WTC11 (cell line): Measurements from ENCODE around the gene C11orf21. TPM values are rescaled to one million over a fixed set of nuclear protein-coding genes. Genes with fewer than 3 reads are reported as not detected.

Experiments
- ATAC-seq: fragments of 200-7000 bp; cut with Tn5 transposase; 2 replicates; pipeline ENCODE4 v1.10.0; 2021; ENCODE audit warnings: mild to moderate bottlenecking, moderate library complexity
- CTCF ChIA-PET: fragments of 300-600 bp; sonication (Branson Sonifier 250); formaldehyde crosslinking; loops from one replicate; lab custom pipeline; 2021; ENCODE audit warnings: antibody characterized with exemption; lab: Charles Lee
- POLR2A ChIA-PET: fragments of 350-600 bp; sonication (Branson Sonifier 250); formaldehyde crosslinking; loops from one replicate; lab custom pipeline; 2021; ENCODE audit warnings: antibody characterized with exemption; lab: Charles Lee
- DNase-seq: peaks from one replicate; pipeline ENCODE4 v3.0.0; 2021; ENCODE audit warnings: low spot score
- H3K27ac Mint-ChIP-seq: 2 replicates; pipeline ENCODE4 v1.8.0; 2021; ENCODE audit warnings: mixed read lengths
- H3K27me3 Mint-ChIP-seq: 2 replicates; pipeline ENCODE4 v1.8.0; 2021; ENCODE audit warnings: low read depth, mild to moderate bottlenecking, moderate library complexity, mixed read lengths
- H3K36me3 Mint-ChIP-seq: 2 replicates; pipeline ENCODE4 v1.8.0; 2021; ENCODE audit warnings: mixed read lengths
- H3K4me1 Mint-ChIP-seq: 2 replicates; pipeline ENCODE4 v1.8.0; 2022; ENCODE audit warnings: mixed read lengths
- H3K4me3 Mint-ChIP-seq: 2 replicates; pipeline ENCODE4 v1.8.0; 2021; ENCODE audit warnings: mild to moderate bottlenecking, moderate library complexity, mixed read lengths
- H3K9me3 Mint-ChIP-seq: 2 replicates; pipeline ENCODE4 v1.8.0; 2021; ENCODE audit warnings: mixed read lengths
- CREM ChIP-seq: sonication (generic); formaldehyde crosslinking; IDR thresholded peaks from 2 replicates; pipeline ENCODE4 v1.8.1; 2022; ENCODE audit warnings: mild to moderate bottlenecking, missing genetic modification reagents, moderate library complexity
- E2F5 ChIP-seq: sonication (generic); formaldehyde crosslinking; IDR thresholded peaks from 2 replicates; pipeline ENCODE4 v1.8.1; 2022; ENCODE audit warnings: mild to moderate bottlenecking, moderate library complexity, missing genetic modification reagents
- ERG ChIP-seq: fragments of 250-450 bp; sonication (Bioruptor Pico); IDR thresholded peaks from 2 replicates; pipeline ENCODE4 v1.8.0; 2021; ENCODE audit warnings: mild to moderate bottlenecking
- ESRRA ChIP-seq: sonication (generic); formaldehyde crosslinking; IDR thresholded peaks from 2 replicates; pipeline ENCODE4 v1.8.1; 2022; ENCODE audit warnings: mild to moderate bottlenecking, missing genetic modification reagents, borderline replicate concordance
- FOXJ3 ChIP-seq: sonication (generic); formaldehyde crosslinking; IDR thresholded peaks from 2 replicates; pipeline ENCODE4 v1.9.0; 2021; ENCODE audit warnings: missing genetic modification reagents, mild to moderate bottlenecking, borderline replicate concordance
- FOXK1 ChIP-seq: sonication (generic); formaldehyde crosslinking; IDR thresholded peaks from 2 replicates; pipeline ENCODE4 v1.8.0; 2022; ENCODE audit warnings: mild to moderate bottlenecking, moderate library complexity, missing genetic modification reagents
- FOXP1 ChIP-seq: sonication (generic); formaldehyde crosslinking; IDR thresholded peaks from 2 replicates; pipeline ENCODE4 v1.8.0; 2022; ENCODE audit warnings: missing genetic modification reagents, mild to moderate bottlenecking, moderate library complexity, borderline replicate concordance
- GRHL2 ChIP-seq: fragments of 250-450 bp; sonication (Bioruptor Pico); IDR thresholded peaks from 2 replicates; pipeline ENCODE4 v1.8.0; 2022; ENCODE audit warnings: mild to moderate bottlenecking, moderate library complexity; ENCODE audit not compliant: insufficient replicate concordance, severe bottlenecking
- HMGA2 ChIP-seq: fragments of 250-450 bp; sonication (Bioruptor Pico); IDR thresholded peaks from 2 replicates; pipeline ENCODE4 v1.4.0; 2021; ENCODE audit warnings: mild to moderate bottlenecking, moderate library complexity
- IRF2 ChIP-seq: sonication (generic); formaldehyde crosslinking; IDR thresholded peaks from 2 replicates; pipeline ENCODE4 v1.8.0; 2022; ENCODE audit warnings: low read depth, missing genetic modification reagents, borderline replicate concordance
- JAZF1 ChIP-seq: fragments of 250-450 bp; sonication (Bioruptor Pico); IDR thresholded peaks from 2 replicates; pipeline ENCODE4 v1.9.0; 2021; ENCODE audit warnings: moderate library complexity, mild to moderate bottlenecking, inconsistent platforms
- KAT7 ChIP-seq: sonication (generic); formaldehyde crosslinking; IDR thresholded peaks from 2 replicates; pipeline ENCODE4 v1.8.1; 2023; ENCODE audit warnings: missing genetic modification reagents, mild to moderate bottlenecking, borderline replicate concordance
- NFYB ChIP-seq: sonication (generic); formaldehyde crosslinking; conservative IDR thresholded peaks from 2 replicates; pipeline ENCODE4 v1.8.0; 2022; ENCODE audit warnings: low read depth, missing genetic modification reagents
- NR1H2 ChIP-seq: sonication (generic); formaldehyde crosslinking; IDR thresholded peaks from 2 replicates; pipeline ENCODE4 v1.9.0; 2021; ENCODE audit warnings: mild to moderate bottlenecking, moderate library complexity, missing genetic modification reagents
- NR3C1 ChIP-seq: sonication (generic); formaldehyde crosslinking; conservative IDR thresholded peaks from 2 replicates; pipeline ENCODE4 v1.8.1; 2023; ENCODE audit warnings: low read depth, mild to moderate bottlenecking, missing genetic modification reagents
- RELA ChIP-seq: sonication (generic); formaldehyde crosslinking; IDR thresholded peaks from 2 replicates; pipeline ENCODE4 v1.8.1; 2022; ENCODE audit warnings: missing genetic modification reagents, mild to moderate bottlenecking, borderline replicate concordance
- SMAD3 ChIP-seq: sonication (generic); formaldehyde crosslinking; IDR thresholded peaks from 2 replicates; pipeline ENCODE4 v1.8.0; 2022; ENCODE audit warnings: missing genetic modification reagents, mild to moderate bottlenecking, borderline replicate concordance
- TCF7 ChIP-seq: sonication (generic); formaldehyde crosslinking; IDR thresholded peaks from 2 replicates; pipeline ENCODE4 v1.8.0; 2022; ENCODE audit warnings: mild to moderate bottlenecking, low read depth, missing genetic modification reagents, moderate library complexity
- TP53 ChIP-seq: sonication (generic); formaldehyde crosslinking; IDR thresholded peaks from 2 replicates; pipeline ENCODE4 v1.8.1; 2023; ENCODE audit warnings: mild to moderate bottlenecking, missing genetic modification reagents
- USF1 ChIP-seq: sonication (generic); formaldehyde crosslinking; IDR thresholded peaks from 2 replicates; pipeline ENCODE4 v1.8.0; 2022; ENCODE audit warnings: mild to moderate bottlenecking, missing genetic modification reagents
- ZNF232 ChIP-seq: sonication (generic); formaldehyde crosslinking; IDR thresholded peaks from 2 replicates; pipeline ENCODE4 v1.8.0; 2022; ENCODE audit warnings: mild to moderate bottlenecking, missing genetic modification reagents
- ZNF263 ChIP-seq: sonication (generic); formaldehyde crosslinking; IDR thresholded peaks from 2 replicates; pipeline ENCODE4 v1.8.1; 2022; ENCODE audit warnings: low read depth, mild to moderate bottlenecking, moderate library complexity, missing genetic modification reagents
- ZNF317 ChIP-seq: sonication (generic); formaldehyde crosslinking; IDR thresholded peaks from 2 replicates; pipeline ENCODE4 v1.8.1; 2023; ENCODE audit warnings: low read depth, mild to moderate bottlenecking, moderate library complexity, missing genetic modification reagents, borderline replicate concordance
- ZNF423 ChIP-seq: fragments of 250-450 bp; sonication (Bioruptor Pico); IDR thresholded peaks from 2 replicates; pipeline ENCODE4 v2.1.2; 2022; ENCODE audit warnings: mild to moderate bottlenecking, moderate library complexity
- ZNF671 ChIP-seq: fragments of 250-450 bp; sonication (Bioruptor Pico); IDR thresholded peaks from 2 replicates; pipeline ENCODE4 v1.8.0; 2021; ENCODE audit warnings: mild to moderate bottlenecking
- total RNA-seq: library from RNA; stranded (reverse); gene quantifications from 3 replicates; pipeline ENCODE4 v1.2.3, GENCODE V29; 2021
- TF ChIP-seq, protein P1 (sequence below): sonication (generic); formaldehyde crosslinking; IDR thresholded peaks from 2 replicates; pipeline ENCODE4 v1.8.1; 2023; ENCODE audit warnings: mild to moderate bottlenecking, moderate library complexity, missing genetic modification reagents
- TF ChIP-seq, protein P2 (sequence below): sonication (generic); formaldehyde crosslinking; IDR thresholded peaks from 2 replicates; pipeline ENCODE4 v1.8.0; 2022; ENCODE audit warnings: missing genetic modification reagents

C11orf21 gene
- total RNA-seq, 1 experiment from 2014 or later: 0.24 TPM

DNA sequence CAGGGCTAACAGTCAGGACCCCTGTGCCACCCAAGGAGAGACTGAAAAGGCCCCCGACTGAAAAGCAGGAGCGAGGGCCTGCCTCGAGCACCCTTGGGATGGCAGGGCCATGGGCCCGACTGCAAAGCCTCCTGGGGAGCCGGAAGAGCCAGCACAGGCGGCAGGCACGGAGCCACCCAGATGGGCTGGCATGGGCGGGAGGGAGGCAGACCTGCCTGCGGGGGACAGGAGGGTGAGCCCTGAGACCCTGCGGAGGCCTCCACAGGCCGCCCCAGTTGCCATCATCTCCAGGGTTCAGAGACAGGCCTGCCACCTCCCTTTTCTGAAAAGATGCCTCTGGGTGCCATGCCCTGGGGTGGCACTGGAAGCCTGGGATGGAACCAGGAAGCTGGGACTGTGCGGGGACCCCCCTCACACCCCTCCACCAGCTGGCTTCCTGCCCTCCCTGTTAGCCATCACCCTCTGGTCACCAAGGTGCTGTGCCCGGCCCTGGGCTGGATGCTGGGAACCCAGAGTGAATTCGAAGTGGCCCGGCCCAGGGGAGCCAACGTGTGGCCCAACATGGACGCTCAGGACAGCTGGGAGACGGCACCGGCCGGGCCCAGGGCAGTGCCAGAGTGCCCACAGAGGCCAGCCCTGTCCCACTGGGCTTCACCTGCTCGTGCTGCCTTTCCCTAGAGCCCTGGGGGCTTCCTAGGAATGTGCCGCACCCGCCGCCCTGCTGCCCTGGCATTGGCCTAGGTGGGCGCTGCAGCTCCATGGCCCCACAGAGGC, 13.9 kb upstream of the C11orf21 start:
- no peak for DNase-seq
- no peak overlapping the region for H3K27ac Mint-ChIP-seq
- no peaks in the 10 kb centered on the region for H3K4me1 Mint-ChIP-seq
- TF ChIP-seq ZNF317 (CRISPR knock-in tag) (no peak), ESRRA (CRISPR knock-in tag) (no peak), ZNF423 (no peak), ZNF263 (CRISPR knock-in tag) (no peak), FOXP1 (CRISPR knock-in tag) (no peak), E2F5 (CRISPR knock-in tag) (no peak), ZNF232 (CRISPR knock-in tag) (no peak), SMAD3 (CRISPR knock-in tag) (no peak), USF1 (no peak), TCF7 (CRISPR knock-in tag) (no peak), TP53 (CRISPR knock-in tag) (no peak), KAT7 (no peak), NR3C1 (CRISPR knock-in tag) (no peak), CREM (no peak), ZNF671 (no peak), IRF2 (no peak), NFYB (CRISPR knock-in tag) (no peak), ERG (CRISPR knock-in tag) (no peak), FOXK1 (CRISPR knock-in tag) (no peak), NR1H2 (CRISPR knock-in tag) (no peak)
- no peak overlapping the region for H3K4me3 Mint-ChIP-seq
- peaks cover 4% of the 10 kb centered on the region; the same call in 1 of the 2 replicates for H3K9me3 Mint-ChIP-seq
- H3K27me3 Mint-ChIP-seq: peaks cover 4% of the 10 kb centered on the region
- no peaks in the 10 kb centered on the region for H3K36me3 Mint-ChIP-seq
- ChIA-PET POLR2A (no interaction called here), CTCF (interaction anchor here (1.0 to 2.2 kb wide), 2 partner anchors 10 to 105 kb away, joined by 3 to 15 read pairs; no protein-coding TSS in a partner anchor)
- no peak for ATAC-seq

GRCh38 chr11:2314525-2315394, 13.0 kb upstream of the C11orf21 start:
- H3K4me1 Mint-ChIP-seq: no peaks in the 10 kb centered on the region
- no peak overlapping the region for H3K27ac Mint-ChIP-seq
- no peak overlapping the region for H3K4me3 Mint-ChIP-seq
- POLR2A ChIA-PET: interaction anchor here (1.1 kb wide), 1 partner anchor 62 kb away, joined by 3 read pairs; the partner anchor contains the start of gene CD81
- CTCF ChIA-PET: interaction anchor here (2.1 kb wide), 1 partner anchor 106 kb away, joined by 11 read pairs; no protein-coding TSS in a partner anchor
- H3K36me3 Mint-ChIP-seq: no peaks in the 10 kb centered on the region
- peaks cover 4% of the 10 kb centered on the region; the same call in 1 of the 2 replicates for H3K9me3 Mint-ChIP-seq
- ATAC-seq (no peak), DNase-seq (no peak)
- peaks cover under 1% of the 10 kb centered on the region; the same call in 1 of the 2 replicates for H3K27me3 Mint-ChIP-seq
- TF ChIP-seq RELA (no peak), NR3C1 (CRISPR knock-in tag) (no peak), HMGA2 (CRISPR knock-in tag) (no peak), GRHL2 (CRISPR knock-in tag) (no peak), TP53 (CRISPR knock-in tag) (no peak), JAZF1 (CRISPR knock-in tag) (no peak), FOXJ3 (CRISPR knock-in tag) (no peak)
- TF ChIP-seq, protein P1, sequence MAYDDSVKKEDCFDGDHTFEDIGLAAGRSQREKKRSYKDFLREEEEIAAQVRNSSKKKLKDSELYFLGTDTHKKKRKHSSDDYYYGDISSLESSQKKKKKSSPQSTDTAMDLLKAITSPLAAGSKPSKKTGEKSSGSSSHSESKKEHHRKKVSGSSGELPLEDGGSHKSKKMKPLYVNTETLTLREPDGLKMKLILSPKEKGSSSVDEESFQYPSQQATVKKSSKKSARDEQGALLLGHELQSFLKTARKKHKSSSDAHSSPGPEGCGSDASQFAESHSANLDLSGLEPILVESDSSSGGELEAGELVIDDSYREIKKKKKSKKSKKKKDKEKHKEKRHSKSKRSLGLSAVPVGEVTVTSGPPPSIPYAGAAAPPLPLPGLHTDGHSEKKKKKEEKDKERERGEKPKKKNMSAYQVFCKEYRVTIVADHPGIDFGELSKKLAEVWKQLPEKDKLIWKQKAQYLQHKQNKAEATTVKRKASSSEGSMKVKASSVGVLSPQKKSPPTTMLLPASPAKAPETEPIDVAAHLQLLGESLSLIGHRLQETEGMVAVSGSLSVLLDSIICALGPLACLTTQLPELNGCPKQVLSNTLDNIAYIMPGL (CRISPR knock-in tag): no peak
- TF ChIP-seq, protein P2, sequence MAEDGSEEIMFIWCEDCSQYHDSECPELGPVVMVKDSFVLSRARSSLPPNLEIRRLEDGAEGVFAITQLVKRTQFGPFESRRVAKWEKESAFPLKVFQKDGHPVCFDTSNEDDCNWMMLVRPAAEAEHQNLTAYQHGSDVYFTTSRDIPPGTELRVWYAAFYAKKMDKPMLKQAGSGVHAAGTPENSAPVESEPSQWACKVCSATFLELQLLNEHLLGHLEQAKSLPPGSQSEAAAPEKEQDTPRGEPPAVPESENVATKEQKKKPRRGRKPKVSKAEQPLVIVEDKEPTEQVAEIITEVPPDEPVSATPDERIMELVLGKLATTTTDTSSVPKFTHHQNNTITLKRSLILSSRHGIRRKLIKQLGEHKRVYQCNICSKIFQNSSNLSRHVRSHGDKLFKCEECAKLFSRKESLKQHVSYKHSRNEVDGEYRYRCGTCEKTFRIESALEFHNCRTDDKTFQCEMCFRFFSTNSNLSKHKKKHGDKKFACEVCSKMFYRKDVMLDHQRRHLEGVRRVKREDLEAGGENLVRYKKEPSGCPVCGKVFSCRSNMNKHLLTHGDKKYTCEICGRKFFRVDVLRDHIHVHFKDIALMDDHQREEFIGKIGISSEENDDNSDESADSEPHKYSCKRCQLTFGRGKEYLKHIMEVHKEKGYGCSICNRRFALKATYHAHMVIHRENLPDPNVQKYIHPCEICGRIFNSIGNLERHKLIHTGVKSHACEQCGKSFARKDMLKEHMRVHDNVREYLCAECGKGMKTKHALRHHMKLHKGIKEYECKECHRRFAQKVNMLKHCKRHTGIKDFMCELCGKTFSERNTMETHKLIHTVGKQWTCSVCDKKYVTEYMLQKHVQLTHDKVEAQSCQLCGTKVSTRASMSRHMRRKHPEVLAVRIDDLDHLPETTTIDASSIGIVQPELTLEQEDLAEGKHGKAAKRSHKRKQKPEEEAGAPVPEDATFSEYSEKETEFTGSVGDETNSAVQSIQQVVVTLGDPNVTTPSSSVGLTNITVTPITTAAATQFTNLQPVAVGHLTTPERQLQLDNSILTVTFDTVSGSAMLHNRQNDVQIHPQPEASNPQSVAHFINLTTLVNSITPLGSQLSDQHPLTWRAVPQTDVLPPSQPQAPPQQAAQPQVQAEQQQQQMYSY (CRISPR knock-in tag): no peak
